C4-2B (cell line): Measurements from ENCODE around the gene DCBLD2.

ENCODE experiments used
- H3K27ac ChIP-seq: fragments of 450-650 bp; 2 replicates; pipeline ENCODE4 v1.5.1; 2017
- CTCF ChIP-seq: fragments of 450-650 bp; conservative IDR thresholded peaks from 2 replicates; pipeline ENCODE4 v1.5.1; 2017; ENCODE audit warnings: mild to moderate bottlenecking
- ZFX ChIP-seq: fragments of 450-650 bp; IDR thresholded peaks from 2 replicates; pipeline ENCODE4 v1.6.1; 2017

Gene DCBLD2

DNA sequence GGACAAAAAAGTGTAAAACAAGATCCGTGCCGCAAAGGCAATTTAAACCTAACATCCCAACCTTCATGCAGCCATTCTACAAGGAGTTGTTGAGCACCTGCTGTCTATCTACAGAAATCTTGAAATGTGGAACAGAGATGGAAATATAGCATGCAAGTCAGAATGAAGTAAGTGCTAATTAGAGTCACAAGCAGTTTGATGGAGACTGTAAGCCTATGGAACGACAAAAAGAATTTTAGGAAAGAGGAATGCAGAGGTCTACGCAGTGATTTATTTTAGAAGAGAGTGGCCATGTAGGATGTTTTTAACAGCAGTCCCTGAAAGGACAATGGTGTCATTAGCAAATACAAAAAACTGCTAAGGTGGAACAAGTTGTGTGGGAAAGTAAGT lies 851 bp upstream of the DCBLD2 start:
- TF ChIP-seq CTCF: no peak
- no peak for TF ChIP-seq ZFX
- H3K27ac ChIP-seq: peak overlapping the region; percentile 64

- peak overlapping the region; percentile 64 for H3K27ac ChIP-seq
- TF ChIP-seq CTCF (no peak), ZFX (0 out of 2 replicates have a peak, but pooled peaks have one; percentile 19)
These were observed 440 bp downstream of the DCBLD2 start for GRCh38 chr3:98901119-98901391.

GRCh38 chr3:98900265-98901118 lies 1.0 kb downstream of the DCBLD2 start:
- peak overlapping the region; percentile 64; the same call in 1 of the 2 replicates for H3K27ac ChIP-seq
- TF ChIP-seq ZFX (no peak), CTCF (no peak)

DNA sequence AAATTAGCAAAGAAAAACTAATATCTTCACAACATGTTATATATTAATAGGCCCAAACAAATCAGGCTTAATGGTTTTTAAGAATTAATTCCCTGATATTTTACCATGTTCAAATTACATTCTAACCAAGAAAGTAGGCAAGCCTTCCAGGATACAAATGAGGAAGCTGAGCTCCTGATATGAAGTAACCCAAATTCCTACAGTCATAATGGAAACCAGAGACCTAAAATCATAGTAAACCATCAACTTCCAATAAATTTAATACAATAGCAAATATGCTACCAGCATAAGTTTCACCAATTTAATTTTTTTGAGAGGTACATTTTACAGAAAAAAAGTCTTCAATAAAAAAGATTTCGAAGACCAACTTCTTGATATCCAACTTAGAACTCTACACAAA lies 3.8 kb downstream of the DCBLD2 start:
- no peak overlapping the region for H3K27ac ChIP-seq
- no peak for TF ChIP-seq ZFX
- no peak for TF ChIP-seq CTCF

GRCh38 chr3:98894791-98895576 lies 6.5 kb downstream of the DCBLD2 start:
- H3K27ac ChIP-seq: no peak overlapping the region
- TF ChIP-seq CTCF (no peak), ZFX (no peak)

DNA sequence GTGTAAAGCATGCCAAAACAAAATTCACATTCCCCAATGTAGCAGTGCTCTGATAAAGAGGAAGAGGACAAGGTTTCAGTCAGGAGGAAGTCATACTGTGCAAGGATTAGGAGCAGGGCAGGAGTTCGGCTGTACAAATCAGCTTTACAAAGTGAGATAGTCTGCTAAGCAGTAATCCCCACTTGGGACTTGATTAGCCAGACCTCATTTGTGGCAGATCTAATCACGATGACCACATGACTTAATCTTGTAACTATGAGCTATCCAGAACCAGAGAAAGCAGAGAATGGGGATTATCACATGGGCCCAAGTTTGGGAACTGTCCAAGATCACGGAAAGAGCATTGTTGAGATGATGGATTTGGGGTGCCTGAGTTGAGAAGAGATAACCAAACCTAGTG lies 7.8 kb downstream of the DCBLD2 start:
- H3K27ac ChIP-seq: no peak overlapping the region
- TF ChIP-seq ZFX (no peak), CTCF (no peak)

GRCh38 chr3:98892263-98892662 lies 9.2 kb downstream of the DCBLD2 start:
- TF ChIP-seq ZFX (no peak), CTCF (no peak)
- no peak overlapping the region for H3K27ac ChIP-seq
